Cardiac fibroblast (primary cell): ENCODE results near the gene INTS1.

Experiments
- DNase-seq, 2 donors: peaks; one replicate each; pipeline versions ENCODE4 v3.0.0 to v3.0.0-alpha.2; 2010; ENCODE audit warnings: low read depth in 2 of 2
- H3K4me3 ChIP-seq, 2 donors: replicated peaks in 1 of 2; 1 replicate in 1 of 2; 2 replicates in 1 of 2; pipeline ENCODE4 v1.5.1; 2011; ENCODE audit warnings: low read depth in 2 of 2, low read length in 2 of 2, mild to moderate bottlenecking in 2 of 2, moderate library complexity in 1 of 2
- CTCF ChIP-seq: IDR thresholded peaks from one replicate; pipeline ENCODE4 v1.5.1; 2011; ENCODE audit warnings: low read depth, mild to moderate bottlenecking, low read length, inconsistent platforms

The INTS1 gene

GRCh38 chr7:1430056-1430845, 73.9 kb downstream of the INTS1 start:
- TF ChIP-seq CTCF: no peak
- DNase-seq: no peak
- H3K4me3 ChIP-seq: no peak overlapping the region

- no peak for TF ChIP-seq CTCF
- DNase-seq: peak in 1 of 2 donors; percentile 22
- H3K4me3 ChIP-seq: no peak overlapping the region
Measured at GRCh38 chr7:1428941-1429501, 75.2 kb downstream of the INTS1 start.

GRCh38 chr7:1427064-1427657, 77.0 kb downstream of the INTS1 start:
- TF ChIP-seq CTCF: no peak
- H3K4me3 ChIP-seq: no peak overlapping the region
- no peak for DNase-seq

GRCh38 chr7:1426474-1426873, 77.7 kb downstream of the INTS1 start:
- no peak for TF ChIP-seq CTCF
- no peak for DNase-seq
- H3K4me3 ChIP-seq: no peak overlapping the region

- no peak for TF ChIP-seq CTCF
- DNase-seq: peak in 1 of 2 donors; percentile 22
- no peak overlapping the region for H3K4me3 ChIP-seq
Measured at GRCh38 chr7:1425292-1426136, 78.7 kb downstream of the INTS1 start.

- no peak for DNase-seq
- TF ChIP-seq CTCF: no peak
- no peak overlapping the region for H3K4me3 ChIP-seq
Measured at GRCh38 chr7:1424041-1424440, 80.1 kb downstream of the INTS1 start.
